ENCODE data around the gene SFR1. TPM values are rescaled to one million over a fixed set of nuclear protein-coding genes. Genes with fewer than 3 reads are reported as not detected.

The SFR1 gene
- total RNA-seq, 6 experiments from 2014 or later = 1.2 to 3.5 (median 1.7) TPM

DNA sequence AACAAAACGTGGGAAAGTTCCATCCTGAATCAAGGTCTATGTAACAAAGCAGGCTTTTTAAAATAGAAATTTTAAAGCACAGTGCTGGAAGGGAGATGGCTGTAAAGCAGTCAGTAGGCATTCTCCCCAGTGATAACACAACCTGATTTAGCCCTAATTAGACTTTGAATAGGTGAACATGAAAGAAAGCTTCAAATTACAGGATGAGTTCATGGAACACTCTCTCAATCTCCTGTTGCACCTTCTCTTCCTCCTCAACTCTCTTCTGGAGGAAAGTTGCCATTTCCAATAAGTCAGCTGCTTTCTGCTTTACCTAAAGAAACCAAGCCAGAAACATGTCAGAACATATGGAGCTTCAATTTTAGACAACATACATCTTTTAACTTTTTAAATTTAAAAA, 20.1 kb downstream of the SFR1 start:
- Histone ChIP-seq H3K9me3 (no peaks in the 10 kb centered on the region), H3K27me3 (no peaks in the 10 kb centered on the region), H3K4me1 (no peaks in the 10 kb centered on the region), H3K36me3 (no peaks in the 10 kb centered on the region), H3K4me3 (no peak overlapping the region), H3K27ac (no peak overlapping the region)
- DNase-seq (no peak), ATAC-seq (no peak)
- intact Hi-C loops (cut with DNase I) = no loop called here
- TF ChIP-seq POLR2A (IDR thresholded peaks at IDR 0.05) = no peak
- WGBS (ENCODE audit: insufficient coverage, low coverage, low lambda C conversion rate, missing lambda C conversion rate) = 15% methylated on average over 1 of the region's 1 CpG

DNA sequence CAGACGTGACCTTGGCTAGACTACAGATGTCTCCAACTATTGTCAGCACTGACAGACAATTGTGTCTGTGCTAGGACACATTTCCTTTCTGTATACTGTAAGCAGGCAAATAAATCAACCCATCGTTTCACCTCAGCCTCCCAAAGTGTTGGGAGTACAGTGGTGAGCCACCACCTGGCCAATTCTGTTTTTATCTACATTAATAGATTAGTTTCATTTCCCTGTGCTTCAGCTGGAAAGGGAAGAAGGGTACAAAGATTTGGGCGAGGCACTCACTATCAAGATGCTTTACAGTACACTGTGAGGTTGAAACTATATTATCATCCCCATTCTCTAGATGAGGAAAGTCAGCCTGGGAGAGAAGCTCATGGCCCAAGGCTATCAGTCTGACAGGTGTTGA, 21.9 kb downstream of the SFR1 start:
- 80% methylated on average over 3 of the region's 3 CpGs for WGBS (ENCODE audit: insufficient coverage, low coverage, low lambda C conversion rate, missing lambda C conversion rate)
- no peak for DNase-seq
- Histone ChIP-seq H3K4me3 (no peak overlapping the region), H3K27ac (no peak overlapping the region), H3K36me3 (no peaks in the 10 kb centered on the region), H3K27me3 (no peaks in the 10 kb centered on the region), H3K9me3 (no peaks in the 10 kb centered on the region), H3K4me1 (no peaks in the 10 kb centered on the region)
- no peak for ATAC-seq
- TF ChIP-seq, protein P1, sequence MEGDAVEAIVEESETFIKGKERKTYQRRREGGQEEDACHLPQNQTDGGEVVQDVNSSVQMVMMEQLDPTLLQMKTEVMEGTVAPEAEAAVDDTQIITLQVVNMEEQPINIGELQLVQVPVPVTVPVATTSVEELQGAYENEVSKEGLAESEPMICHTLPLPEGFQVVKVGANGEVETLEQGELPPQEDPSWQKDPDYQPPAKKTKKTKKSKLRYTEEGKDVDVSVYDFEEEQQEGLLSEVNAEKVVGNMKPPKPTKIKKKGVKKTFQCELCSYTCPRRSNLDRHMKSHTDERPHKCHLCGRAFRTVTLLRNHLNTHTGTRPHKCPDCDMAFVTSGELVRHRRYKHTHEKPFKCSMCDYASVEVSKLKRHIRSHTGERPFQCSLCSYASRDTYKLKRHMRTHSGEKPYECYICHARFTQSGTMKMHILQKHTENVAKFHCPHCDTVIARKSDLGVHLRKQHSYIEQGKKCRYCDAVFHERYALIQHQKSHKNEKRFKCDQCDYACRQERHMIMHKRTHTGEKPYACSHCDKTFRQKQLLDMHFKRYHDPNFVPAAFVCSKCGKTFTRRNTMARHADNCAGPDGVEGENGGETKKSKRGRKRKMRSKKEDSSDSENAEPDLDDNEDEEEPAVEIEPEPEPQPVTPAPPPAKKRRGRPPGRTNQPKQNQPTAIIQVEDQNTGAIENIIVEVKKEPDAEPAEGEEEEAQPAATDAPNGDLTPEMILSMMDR (IDR thresholded peaks at IDR 0.05) = no peak
- TF ChIP-seq POLR2A (IDR thresholded peaks at IDR 0.05) = no peak
- intact Hi-C loops (cut with DNase I) = no loop called here

DNA sequence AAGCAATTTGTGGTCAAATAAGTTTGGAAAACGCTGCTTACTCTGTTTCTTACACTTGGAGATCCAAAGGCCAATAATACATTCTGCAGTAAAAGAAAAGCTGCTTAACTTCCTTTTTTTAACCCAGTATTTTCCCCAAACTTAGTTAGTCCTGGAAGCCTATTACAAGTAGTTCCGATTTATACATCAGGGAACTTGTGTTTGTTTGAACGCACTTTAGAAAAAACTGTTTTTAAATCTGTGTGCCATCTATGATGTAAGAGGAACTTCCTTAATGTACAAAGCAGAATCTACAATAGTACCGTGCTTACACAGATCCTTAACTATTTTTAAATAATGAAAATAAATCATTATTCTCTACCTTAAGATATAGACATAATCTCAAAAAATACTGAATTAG, 23.0 kb downstream of the SFR1 start:
- no peak for ATAC-seq
- TF ChIP-seq, protein P1 (IDR thresholded peaks at IDR 0.05) = no peak
- no peak for TF ChIP-seq POLR2A (IDR thresholded peaks at IDR 0.05)
- H3K27ac ChIP-seq = no peak overlapping the region
- WGBS (ENCODE audit: insufficient coverage, low coverage, low lambda C conversion rate, missing lambda C conversion rate) = 55% methylated on average over 4 of the region's 4 CpGs
- intact Hi-C loops (cut with DNase I) = no loop called here
- H3K4me1 ChIP-seq = no peaks in the 10 kb centered on the region
- DNase-seq = no peak
- no peaks in the 10 kb centered on the region for H3K27me3 ChIP-seq
- no peaks in the 10 kb centered on the region for H3K9me3 ChIP-seq
- no peaks in the 10 kb centered on the region for H3K36me3 ChIP-seq
- no peak overlapping the region for H3K4me3 ChIP-seq

DNA sequence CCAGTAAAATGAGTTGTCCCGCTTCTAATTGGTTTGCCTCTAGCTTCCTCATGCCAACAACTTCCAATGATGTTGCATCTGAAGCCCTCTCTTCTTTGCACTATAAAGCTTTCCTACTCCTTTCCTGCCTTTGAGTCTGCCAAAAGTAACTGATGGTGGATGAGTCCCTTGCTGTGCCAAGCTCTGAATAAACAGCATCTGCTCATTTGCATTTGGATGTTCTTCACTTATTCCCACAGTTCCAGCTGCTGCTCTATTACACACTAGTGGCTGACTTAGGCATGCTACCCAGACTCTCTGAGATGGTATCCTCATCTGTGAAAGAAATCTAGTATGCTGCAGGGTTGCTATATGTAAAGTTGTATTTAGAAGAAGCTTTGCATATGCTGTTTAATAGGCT, 24.9 kb downstream of the SFR1 start:
- ATAC-seq = no peak
- peaks cover 0 to 2% (median 0%) of the 10 kb centered on the region in 4 donors for H3K9me3 ChIP-seq
- intact Hi-C loops (cut with DNase I) = no loop called here

DNA sequence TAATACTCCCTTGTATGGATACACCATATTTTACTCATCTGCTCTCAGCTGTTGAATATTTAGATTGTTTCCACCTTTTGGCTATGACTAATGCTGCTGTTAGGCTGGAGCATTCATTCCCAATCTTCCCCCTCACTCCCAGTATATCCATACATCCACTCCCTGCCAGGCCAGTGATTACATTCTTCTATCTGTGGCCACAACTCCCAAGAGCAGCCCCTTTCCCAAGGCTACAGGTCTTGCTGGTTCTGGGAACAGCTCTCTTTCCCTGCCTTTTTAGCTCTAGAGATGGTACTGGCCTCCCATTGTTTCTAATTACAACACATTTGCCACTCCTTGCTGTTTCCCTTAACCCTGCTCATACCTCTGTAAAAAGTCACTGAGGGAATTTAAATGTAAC, 28.2 kb downstream of the SFR1 start:
- Histone ChIP-seq H3K36me3 (no peaks in the 10 kb centered on the region), H3K4me3 (no peak overlapping the region), H3K4me1 (no peaks in the 10 kb centered on the region), H3K27me3 (no peaks in the 10 kb centered on the region), H3K9me3 (peaks cover 0 to 4% (median 0%) of the 10 kb centered on the region in 4 donors), H3K27ac (no peak overlapping the region)
- TF ChIP-seq, protein P1 (IDR thresholded peaks at IDR 0.05) = no peak
- TF ChIP-seq POLR2A (IDR thresholded peaks at IDR 0.05) = no peak
- no peak for DNase-seq
- no peak for ATAC-seq
- intact Hi-C loops (cut with DNase I) = no loop called here

More for the DNA sequence above, 24.9 kb downstream of the SFR1 start:
- DNase-seq = no peak
- no peaks in the 10 kb centered on the region for H3K4me1 ChIP-seq
- no peaks in the 10 kb centered on the region for H3K36me3 ChIP-seq
- no peak overlapping the region for H3K27ac ChIP-seq
- no peaks in the 10 kb centered on the region for H3K27me3 ChIP-seq
- H3K4me3 ChIP-seq = no peak overlapping the region
- TF ChIP-seq, protein P1 (IDR thresholded peaks at IDR 0.05) = no peak
- TF ChIP-seq POLR2A (IDR thresholded peaks at IDR 0.05) = no peak
- 71% methylated on average over 1 of the region's 1 CpG for WGBS (ENCODE audit: insufficient coverage, low coverage, low lambda C conversion rate, missing lambda C conversion rate)
